ENCODE data around the gene UBE2E1.
"Not testable (repeated sequence)": the region's sequence is repeated elsewhere in the genome, so short reads cannot be mapped to it uniquely, and the experiment has no call there.

UBE2E1 gene

GRCh38 chr3:23837286-23837685 is 31.5 kb downstream of the UBE2E1 start:
- FAIRE-seq = peak; percentile 46
- DNase-seq (ENCODE audit: extremely low spot score, insufficient read length, low read depth) = no peak

DNA sequence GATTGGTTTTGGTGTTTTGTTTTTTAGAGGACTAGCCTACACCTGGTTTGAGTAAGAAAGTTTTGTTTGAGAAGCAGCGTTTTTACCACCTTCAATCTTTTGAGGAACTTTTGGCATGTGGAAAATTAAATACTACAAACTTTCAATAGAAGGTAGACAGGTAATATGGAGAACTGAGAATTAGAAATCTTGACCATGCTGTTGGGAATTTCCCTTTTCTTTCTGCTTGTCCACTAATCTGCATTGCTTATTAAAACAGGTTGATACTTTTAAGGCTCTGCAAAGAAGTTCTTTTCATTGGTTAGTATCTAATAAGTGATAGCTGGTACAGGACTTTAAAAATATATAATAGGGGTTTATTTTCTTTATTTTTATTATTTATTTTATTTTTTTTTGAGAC is 31.9 kb downstream of the UBE2E1 start:
- FAIRE-seq = peak; percentile 71
- DNase-seq (ENCODE audit: extremely low spot score, insufficient read length, low read depth) = no peak

DNA sequence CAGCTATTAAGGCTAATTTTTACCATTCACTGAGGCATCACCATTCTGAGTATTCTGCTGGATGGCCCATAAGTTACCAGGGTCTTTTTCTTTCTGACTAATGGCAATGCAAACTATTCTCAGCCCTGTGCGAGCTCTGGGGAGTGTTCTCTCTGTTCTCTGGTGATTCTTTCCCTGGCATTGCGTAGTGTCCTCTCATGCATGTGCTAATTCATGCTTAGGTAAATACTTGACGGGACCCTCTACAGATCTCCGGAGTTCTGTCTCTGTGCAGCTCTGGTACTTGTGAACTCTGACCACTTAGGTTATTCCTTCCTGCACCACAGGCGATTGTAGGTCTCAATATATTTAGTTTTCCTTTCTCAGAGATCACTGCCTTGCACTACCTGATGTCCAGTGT is 34.8 kb downstream of the UBE2E1 start:
- DNase-seq (ENCODE audit: extremely low spot score, insufficient read length, low read depth) = no peak
- FAIRE-seq = no peak

GRCh38 chr3:23843869-23844268 is 38.1 kb downstream of the UBE2E1 start:
- FAIRE-seq = no peak

GRCh38 chr3:23845326-23846216 is 39.8 kb downstream of the UBE2E1 start:
- DNase-seq (ENCODE audit: extremely low spot score, insufficient read length, low read depth) = no peak
- no peak for FAIRE-seq

More at GRCh38 chr3:23843869-23844268, 38.1 kb downstream of the UBE2E1 start:
- DNase-seq (ENCODE audit: extremely low spot score, insufficient read length, low read depth) = no peak

- not testable (repeated sequence) for FAIRE-seq; DNase-seq (ENCODE audit: extremely low spot score, insufficient read length, low read depth)
These were observed 43.7 kb downstream of the UBE2E1 start for GRCh38 chr3:23849462-23849861.

DNA sequence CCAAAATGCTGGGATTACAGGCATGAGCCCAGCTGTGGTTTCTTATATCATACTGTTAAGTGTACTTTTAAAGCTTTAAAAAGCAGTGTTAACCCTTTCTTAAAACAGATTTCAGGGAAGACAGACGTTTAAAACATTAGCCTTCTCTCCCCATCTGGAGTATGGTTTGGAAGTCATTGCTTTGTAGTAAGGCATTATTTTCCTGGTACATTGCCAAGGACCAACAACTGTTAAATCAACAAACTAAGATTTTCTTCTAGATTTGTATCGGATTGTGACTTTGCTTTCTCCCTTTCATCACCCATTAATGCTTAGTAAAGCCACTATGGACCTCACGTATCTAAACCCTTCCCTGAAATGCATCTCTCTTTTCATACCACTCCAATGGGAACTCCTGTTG is 50.5 kb downstream of the UBE2E1 start:
- no peak for DNase-seq (ENCODE audit: extremely low spot score, insufficient read length, low read depth)
- no peak for FAIRE-seq

DNA sequence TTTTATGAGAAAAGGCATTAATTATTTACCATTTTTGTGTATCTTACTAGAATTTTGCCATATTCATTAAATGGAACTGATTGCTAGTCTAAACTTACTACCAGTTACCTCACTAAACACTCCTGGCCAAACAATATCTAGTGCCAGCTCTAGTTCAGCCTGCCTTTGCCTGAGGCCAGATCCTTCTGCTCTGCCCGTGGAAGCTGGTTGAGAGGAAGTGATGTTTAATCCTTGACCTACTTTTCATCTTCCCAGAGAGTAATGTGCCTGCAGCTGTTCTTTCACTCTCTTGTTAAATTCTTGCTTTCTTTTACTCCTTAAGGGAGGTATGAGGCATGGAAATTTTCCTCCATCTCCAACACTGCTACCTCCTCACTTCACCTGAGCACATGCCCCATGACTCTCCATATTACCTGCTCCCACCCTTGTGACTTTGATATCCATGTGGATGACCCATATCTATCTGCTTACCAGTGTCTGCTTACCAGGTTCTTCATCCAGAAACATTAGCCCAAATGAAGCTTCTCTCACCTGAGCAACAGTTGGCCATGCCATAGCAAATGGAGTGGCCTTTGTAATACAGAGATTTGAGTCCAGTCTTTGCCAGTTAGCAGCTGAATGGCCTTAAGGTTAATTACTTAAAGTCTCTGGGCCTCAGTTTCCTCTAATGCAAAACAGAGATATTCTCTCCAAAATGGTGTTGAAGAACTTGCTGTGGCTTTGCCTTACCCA is 53.4 kb downstream of the UBE2E1 start:
- FAIRE-seq (no peak), DNase-seq (ENCODE audit: extremely low spot score, insufficient read length, low read depth) (no peak)

GRCh38 chr3:23859839-23860382 is 54.2 kb downstream of the UBE2E1 start:
- FAIRE-seq (no peak), DNase-seq (ENCODE audit: extremely low spot score, insufficient read length, low read depth) (no peak)

DNA sequence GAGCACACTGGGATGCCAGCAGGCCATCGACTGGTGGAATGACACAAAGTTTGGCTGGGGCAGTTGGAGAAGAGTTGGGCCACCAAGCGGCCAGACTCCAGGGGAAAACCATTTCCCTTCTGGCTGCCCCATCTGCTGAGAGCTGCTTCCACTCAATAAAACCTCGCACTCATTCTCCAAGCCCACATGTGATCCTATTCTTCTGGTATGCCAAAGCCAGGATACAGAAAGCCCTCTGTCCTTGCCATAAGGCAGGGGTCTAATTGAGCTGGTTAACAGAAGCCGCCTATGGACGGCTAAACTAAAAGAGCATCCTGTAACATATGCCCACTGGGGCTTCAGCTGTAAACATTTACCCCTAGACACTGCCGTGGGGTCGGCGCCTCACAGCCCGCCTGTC is 55.9 kb downstream of the UBE2E1 start:
- no peak for FAIRE-seq
- DNase-seq (ENCODE audit: extremely low spot score, insufficient read length, low read depth) = no peak

DNA sequence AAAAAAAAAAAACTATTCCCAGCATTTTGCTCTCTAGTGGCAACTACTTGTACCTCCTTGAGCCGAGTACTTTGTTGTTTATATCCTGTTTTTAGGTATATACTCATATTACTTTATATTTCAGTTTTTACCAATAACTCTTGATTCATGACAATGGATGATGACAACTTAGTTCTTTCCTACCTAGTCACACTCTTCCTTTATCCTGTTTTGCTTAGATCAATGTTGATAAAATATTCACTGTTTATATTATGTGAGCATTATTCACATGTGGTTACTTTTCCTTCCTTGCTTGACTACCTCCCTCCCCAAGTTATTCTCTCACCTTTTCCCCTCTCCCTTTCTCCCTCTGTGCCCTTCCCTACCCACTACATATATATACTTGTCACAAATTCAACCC is 57.3 kb downstream of the UBE2E1 start:
- DNase-seq (ENCODE audit: extremely low spot score, insufficient read length, low read depth) (no peak), FAIRE-seq (no peak)

DNA sequence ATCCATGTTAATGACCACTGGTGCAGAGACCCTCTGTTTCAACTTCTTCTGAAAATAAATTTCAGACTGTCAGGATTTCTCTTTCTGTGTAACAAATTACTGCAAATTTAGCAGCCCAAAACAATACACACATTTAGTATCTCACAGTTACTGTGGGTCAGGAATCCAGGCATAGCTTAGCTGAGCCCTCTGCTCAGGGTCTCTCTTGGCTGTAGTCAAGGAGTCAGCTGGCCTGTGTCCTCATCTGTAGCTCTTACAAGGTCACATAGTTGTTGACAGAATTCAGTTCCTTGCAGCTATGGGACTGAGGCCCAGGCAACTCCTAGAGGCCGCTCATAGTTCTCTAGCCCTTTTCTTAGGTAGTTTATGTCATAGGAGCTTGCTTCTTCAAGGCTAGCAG is 59.2 kb downstream of the UBE2E1 start:
- DNase-seq (ENCODE audit: extremely low spot score, insufficient read length, low read depth) = no peak
- no peak for FAIRE-seq

- DNase-seq (ENCODE audit: extremely low spot score, insufficient read length, low read depth) = no peak
These were observed 60.0 kb downstream of the UBE2E1 start for GRCh38 chr3:23865595-23866396.

DNA sequence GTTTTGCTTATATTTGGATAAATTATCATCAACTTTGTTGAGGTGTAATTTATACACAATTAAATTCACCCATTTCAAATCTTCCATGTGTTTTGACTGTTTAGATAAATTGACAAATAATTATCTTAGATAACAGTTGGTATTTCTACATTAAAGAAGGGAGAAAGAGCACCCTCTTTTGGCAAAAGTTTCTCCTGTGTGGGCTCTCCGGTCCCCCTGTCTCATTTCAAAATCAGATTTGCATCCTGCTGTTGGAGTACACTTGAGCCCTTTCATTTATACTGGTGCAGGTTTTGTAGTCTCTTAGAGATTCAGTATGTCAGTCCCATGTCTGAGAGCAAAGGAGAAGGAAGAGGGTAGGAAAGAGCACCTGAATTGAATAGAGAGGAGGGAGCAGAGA is 61.6 kb downstream of the UBE2E1 start:
- no peak for DNase-seq (ENCODE audit: extremely low spot score, insufficient read length, low read depth)
- no peak for FAIRE-seq

More at GRCh38 chr3:23865595-23866396, 60.0 kb downstream of the UBE2E1 start:
- FAIRE-seq = peak; percentile 69

- no peak for FAIRE-seq
- DNase-seq (ENCODE audit: extremely low spot score, insufficient read length, low read depth) = no peak
These were observed 62.1 kb downstream of the UBE2E1 start for GRCh38 chr3:23867838-23868237.

GRCh38 chr3:23869977-23870662 is 64.4 kb downstream of the UBE2E1 start:
- DNase-seq (ENCODE audit: extremely low spot score, insufficient read length, low read depth) (no peak), FAIRE-seq (no peak)

- FAIRE-seq; DNase-seq (ENCODE audit: extremely low spot score, insufficient read length, low read depth): not testable (repeated sequence)
These were observed 64.9 kb downstream of the UBE2E1 start for GRCh38 chr3:23870663-23871043.

DNA sequence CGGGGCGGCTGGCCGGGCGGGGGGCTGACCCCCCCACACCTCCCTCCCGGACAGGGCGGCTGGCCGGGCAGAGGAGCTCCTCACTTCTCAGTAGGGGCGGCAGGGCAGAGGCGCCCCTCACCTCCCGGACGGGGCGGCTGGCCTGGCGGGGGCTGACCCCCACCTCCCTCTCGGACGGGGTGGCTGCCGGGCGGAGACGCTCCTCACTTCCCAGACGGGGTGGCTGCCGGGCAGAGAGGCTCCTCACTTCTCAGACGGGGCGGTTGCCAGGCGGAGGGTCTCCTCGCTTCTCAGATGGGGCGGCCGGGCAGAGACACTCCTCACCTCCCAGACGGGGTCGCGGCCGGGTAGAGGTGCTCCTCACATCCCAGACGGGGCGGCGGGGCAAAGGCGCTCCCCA is 65.6 kb downstream of the UBE2E1 start:
- DNase-seq (ENCODE audit: extremely low spot score, insufficient read length, low read depth); FAIRE-seq: not testable (repeated sequence)

GRCh38 chr3:23872330-23872729 is 66.6 kb downstream of the UBE2E1 start:
- no peak for FAIRE-seq

GRCh38 chr3:23873941-23874340 is 68.2 kb downstream of the UBE2E1 start:
- FAIRE-seq (no peak), DNase-seq (ENCODE audit: extremely low spot score, insufficient read length, low read depth) (no peak)

More at GRCh38 chr3:23872330-23872729, 66.6 kb downstream of the UBE2E1 start:
- no peak for DNase-seq (ENCODE audit: extremely low spot score, insufficient read length, low read depth)
